ENCODE data around the gene FGD3. TPM values are rescaled to one million over a fixed set of nuclear protein-coding genes. Genes with fewer than 3 reads are reported as not detected.

Gene FGD3
- total RNA-seq, 2 donors from 2014 or later: 142 to 160 TPM

DNA sequence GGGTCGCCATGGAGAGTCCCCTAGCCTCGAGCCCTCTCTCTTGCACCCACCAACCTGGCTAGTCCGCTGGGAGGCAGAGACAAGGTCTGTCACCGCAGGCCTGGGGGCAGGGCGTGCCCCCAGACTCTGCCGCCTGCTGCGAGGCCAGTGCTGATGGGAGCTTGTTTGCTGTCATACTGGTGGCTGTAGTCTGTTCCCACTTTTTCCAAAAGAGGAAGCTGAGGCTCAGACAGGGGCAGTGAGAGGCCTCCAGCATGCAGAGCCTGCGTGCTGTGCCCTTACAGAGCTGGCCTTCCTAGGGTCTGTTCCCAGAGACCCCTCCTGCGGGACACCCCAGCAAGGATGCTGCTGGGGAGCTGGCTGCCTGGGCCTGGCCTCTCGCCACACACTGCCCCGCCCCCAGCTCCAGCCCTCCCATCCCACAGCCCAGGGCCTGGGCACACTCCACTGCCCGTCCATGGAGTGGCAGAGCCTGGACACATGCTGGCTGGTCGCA is 90.2 kb downstream of the FGD3 start:
- H3K9me3 ChIP-seq (ENCODE audit: control insufficient read depth, low read length, poor library complexity, severe bottlenecking): no peaks in the 10 kb centered on the region
- ATAC-seq (peak; percentile 22), DNase-seq (no peak)
- Mint-ChIP-seq H3K4me1 (peaks cover 29% of the 10 kb centered on the region), H3K4me3 (no peak overlapping the region), H3K27me3 (no peaks in the 10 kb centered on the region), H3K36me3 (ENCODE audit: low read depth) (no peaks in the 10 kb centered on the region), H3K27ac (peak overlapping the region; percentile 87)

DNA sequence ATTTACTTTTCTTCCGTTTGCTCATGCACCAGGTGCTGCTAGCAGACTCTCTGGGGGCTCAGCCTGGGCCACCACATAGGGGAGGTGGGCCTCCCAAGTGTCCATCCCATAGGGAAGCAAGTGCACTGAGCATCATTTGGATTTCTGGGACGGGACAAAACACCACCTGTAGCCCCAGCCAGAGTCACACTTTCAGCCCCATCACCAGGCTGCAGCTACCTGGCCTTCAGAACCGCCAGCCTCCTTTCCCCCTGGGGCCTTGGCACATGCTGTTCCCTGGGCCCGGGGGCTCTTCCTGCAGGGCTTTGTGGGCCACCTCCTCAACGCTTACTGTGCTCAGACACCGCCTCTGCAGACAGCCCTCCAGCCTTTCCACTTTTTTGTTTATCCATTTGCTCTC is 91.6 kb downstream of the FGD3 start:
- DNase-seq (no peak), ATAC-seq (no peak)
- H3K4me3 Mint-ChIP-seq: no peak overlapping the region
- peaks cover 28% of the 10 kb centered on the region for H3K4me1 Mint-ChIP-seq
- H3K27ac Mint-ChIP-seq: peak overlapping the region; percentile 87
- no peaks in the 10 kb centered on the region for H3K36me3 Mint-ChIP-seq (ENCODE audit: low read depth)
- no peaks in the 10 kb centered on the region for H3K27me3 Mint-ChIP-seq
- no peaks in the 10 kb centered on the region for H3K9me3 ChIP-seq (ENCODE audit: control insufficient read depth, low read length, poor library complexity, severe bottlenecking)

- Mint-ChIP-seq H3K4me1 (peaks cover 29% of the 10 kb centered on the region), H3K36me3 (ENCODE audit: low read depth) (no peaks in the 10 kb centered on the region), H3K27ac (peak overlapping the region; percentile 87), H3K4me3 (no peak overlapping the region), H3K27me3 (no peaks in the 10 kb centered on the region)
- DNase-seq (no peak), ATAC-seq (no peak)
- no peaks in the 10 kb centered on the region for H3K9me3 ChIP-seq (ENCODE audit: control insufficient read depth, low read length, poor library complexity, severe bottlenecking)
These were observed 92.1 kb downstream of the FGD3 start for GRCh38 chr9:93039456-93039855.

DNA sequence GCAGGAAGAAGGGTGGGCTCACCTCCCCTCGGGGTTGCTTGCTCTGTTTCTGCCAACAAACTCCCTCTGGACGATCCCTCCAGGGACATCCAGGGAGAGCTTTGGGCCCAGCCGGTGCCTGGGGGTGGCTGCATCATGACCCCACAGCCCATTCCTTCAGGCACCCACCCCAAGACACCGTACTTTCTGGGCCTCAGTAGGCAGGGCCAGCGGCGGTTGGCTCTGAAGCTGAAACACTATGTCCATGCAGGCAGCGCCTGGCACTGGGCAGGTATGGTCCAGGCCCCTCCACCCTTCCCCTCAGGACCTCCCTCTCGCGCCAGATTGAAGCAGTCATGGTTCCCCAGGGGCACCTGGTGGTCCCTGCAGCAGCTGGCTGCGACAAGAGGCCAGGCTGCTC is 92.7 kb downstream of the FGD3 start:
- peak overlapping the region; percentile 45 for H3K27ac Mint-ChIP-seq
- no peaks in the 10 kb centered on the region for H3K27me3 Mint-ChIP-seq
- peaks cover 30% of the 10 kb centered on the region for H3K4me1 Mint-ChIP-seq
- no peaks in the 10 kb centered on the region for H3K9me3 ChIP-seq (ENCODE audit: control insufficient read depth, low read length, poor library complexity, severe bottlenecking)
- H3K4me3 Mint-ChIP-seq: no peak overlapping the region
- no peak for ATAC-seq
- no peak for DNase-seq
- no peaks in the 10 kb centered on the region for H3K36me3 Mint-ChIP-seq (ENCODE audit: low read depth)

DNA sequence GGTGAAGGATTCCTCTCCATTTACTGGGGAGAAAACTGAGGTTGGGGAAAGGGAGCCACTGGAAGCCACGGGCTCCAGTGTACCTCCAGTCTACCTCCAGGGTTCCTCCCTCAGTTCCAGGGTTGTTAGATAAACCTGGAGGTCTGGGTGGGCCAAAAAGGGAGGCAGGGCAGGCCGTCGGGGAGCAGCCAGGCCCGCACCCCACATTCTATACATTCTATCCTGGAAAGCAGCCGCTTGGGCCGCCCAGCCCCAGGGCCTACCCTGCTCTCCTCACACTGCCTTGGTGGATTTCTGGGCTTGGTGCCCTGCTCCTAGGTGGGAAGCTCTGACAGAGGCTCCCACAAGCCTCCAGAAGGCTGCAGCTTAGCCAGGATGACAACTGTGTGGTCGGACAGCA is 93.1 kb downstream of the FGD3 start:
- Mint-ChIP-seq H3K36me3 (ENCODE audit: low read depth) (no peaks in the 10 kb centered on the region), H3K27ac (peak overlapping the region; percentile 45), H3K27me3 (no peaks in the 10 kb centered on the region), H3K4me1 (peaks cover 31% of the 10 kb centered on the region), H3K4me3 (no peak overlapping the region)
- no peak for DNase-seq
- no peak for ATAC-seq
- no peaks in the 10 kb centered on the region for H3K9me3 ChIP-seq (ENCODE audit: control insufficient read depth, low read length, poor library complexity, severe bottlenecking)

DNA sequence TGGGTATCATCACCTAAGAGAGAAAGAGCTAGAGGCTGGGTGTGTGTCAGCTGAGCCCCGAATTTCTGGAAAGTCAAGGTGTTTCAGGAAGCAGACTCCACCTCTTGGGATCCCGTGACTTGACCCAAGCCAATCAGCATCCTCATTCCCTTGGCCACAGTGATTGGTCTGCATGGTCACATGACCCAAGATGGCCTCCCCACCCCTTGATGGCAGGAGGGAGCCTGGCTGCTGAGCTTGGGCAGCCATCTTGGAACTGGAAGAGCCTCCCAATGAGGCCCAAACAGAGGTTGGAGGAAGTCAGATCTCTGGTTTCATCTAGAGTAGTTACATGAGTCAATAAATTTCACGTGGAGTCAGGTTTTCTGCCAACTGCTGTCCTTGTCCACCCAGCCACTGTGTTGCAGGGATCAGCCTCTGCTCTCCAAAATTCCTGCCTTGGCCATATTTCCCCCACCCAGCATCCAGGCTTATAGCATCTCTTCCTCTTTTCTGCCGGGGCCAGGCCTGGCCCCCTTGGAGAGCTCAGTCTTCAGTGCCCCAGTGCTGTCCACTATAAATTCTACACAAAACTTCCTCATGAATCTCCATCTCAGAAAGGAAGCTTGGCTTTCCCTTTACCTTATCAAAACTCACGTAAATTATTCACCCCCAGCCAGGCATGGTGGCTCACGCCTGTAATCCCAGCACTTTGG is 93.9 kb downstream of the FGD3 start:
- ATAC-seq (no peak), DNase-seq (no peak)
- Mint-ChIP-seq H3K4me1 (peaks cover 31% of the 10 kb centered on the region), H3K27me3 (no peaks in the 10 kb centered on the region), H3K27ac (peak overlapping the region; percentile 90), H3K4me3 (no peak overlapping the region), H3K36me3 (ENCODE audit: low read depth) (no peaks in the 10 kb centered on the region)
- no peaks in the 10 kb centered on the region for H3K9me3 ChIP-seq (ENCODE audit: control insufficient read depth, low read length, poor library complexity, severe bottlenecking)

DNA sequence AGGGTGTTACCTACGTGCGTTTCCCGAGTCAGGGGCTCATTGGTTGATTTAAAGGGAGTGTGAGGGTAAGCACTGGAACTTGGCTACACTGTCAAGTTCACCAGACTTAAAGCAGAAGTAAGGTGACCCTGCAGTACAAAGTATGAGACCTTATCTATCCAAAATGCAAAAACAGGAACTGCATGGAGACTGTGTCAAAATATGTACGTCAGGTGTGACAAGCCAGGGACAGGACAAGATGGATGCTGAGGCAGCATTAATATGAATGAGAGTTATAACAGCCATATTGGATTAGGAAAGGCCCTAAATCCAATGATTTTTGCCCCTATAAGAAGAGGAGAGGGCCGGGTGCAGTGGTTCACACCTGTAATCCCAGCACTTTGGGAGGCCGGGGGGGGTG is 95.8 kb downstream of the FGD3 start:
- ATAC-seq (peak; percentile 49), DNase-seq (no peak)
- no peak overlapping the region for H3K4me3 Mint-ChIP-seq
- peak overlapping the region; percentile 90 for H3K27ac Mint-ChIP-seq
- H3K9me3 ChIP-seq (ENCODE audit: control insufficient read depth, low read length, poor library complexity, severe bottlenecking): no peaks in the 10 kb centered on the region
- H3K36me3 Mint-ChIP-seq (ENCODE audit: low read depth): no peaks in the 10 kb centered on the region
- H3K4me1 Mint-ChIP-seq: peaks cover 29% of the 10 kb centered on the region
- no peaks in the 10 kb centered on the region for H3K27me3 Mint-ChIP-seq

DNA sequence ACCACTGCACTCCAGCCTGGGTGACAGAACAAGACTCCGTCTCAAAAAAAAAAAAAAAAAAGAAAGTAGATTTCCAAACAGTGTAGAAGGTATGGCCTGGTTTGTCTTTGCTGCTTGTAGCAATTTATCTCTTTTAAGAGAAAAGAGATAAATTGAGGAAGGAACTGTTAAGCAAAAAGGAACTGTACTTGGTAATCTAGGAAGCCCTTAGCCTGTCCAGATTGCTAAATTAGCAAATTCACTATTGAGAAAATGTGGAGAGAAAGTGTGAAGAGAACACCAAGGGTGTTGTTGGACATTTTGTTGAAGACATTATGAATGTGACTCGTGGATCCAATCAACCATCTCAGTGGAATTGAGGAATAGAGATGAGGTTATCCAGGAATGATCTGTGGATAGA is 98.2 kb downstream of the FGD3 start:
- no peak overlapping the region for H3K27ac Mint-ChIP-seq
- no peak for ATAC-seq
- H3K27me3 Mint-ChIP-seq: no peaks in the 10 kb centered on the region
- H3K36me3 Mint-ChIP-seq (ENCODE audit: low read depth): no peaks in the 10 kb centered on the region
- H3K4me3 Mint-ChIP-seq: no peak overlapping the region
- H3K4me1 Mint-ChIP-seq: peaks cover 32% of the 10 kb centered on the region
- no peaks in the 10 kb centered on the region for H3K9me3 ChIP-seq (ENCODE audit: control insufficient read depth, low read length, poor library complexity, severe bottlenecking)
- DNase-seq: no peak

DNA sequence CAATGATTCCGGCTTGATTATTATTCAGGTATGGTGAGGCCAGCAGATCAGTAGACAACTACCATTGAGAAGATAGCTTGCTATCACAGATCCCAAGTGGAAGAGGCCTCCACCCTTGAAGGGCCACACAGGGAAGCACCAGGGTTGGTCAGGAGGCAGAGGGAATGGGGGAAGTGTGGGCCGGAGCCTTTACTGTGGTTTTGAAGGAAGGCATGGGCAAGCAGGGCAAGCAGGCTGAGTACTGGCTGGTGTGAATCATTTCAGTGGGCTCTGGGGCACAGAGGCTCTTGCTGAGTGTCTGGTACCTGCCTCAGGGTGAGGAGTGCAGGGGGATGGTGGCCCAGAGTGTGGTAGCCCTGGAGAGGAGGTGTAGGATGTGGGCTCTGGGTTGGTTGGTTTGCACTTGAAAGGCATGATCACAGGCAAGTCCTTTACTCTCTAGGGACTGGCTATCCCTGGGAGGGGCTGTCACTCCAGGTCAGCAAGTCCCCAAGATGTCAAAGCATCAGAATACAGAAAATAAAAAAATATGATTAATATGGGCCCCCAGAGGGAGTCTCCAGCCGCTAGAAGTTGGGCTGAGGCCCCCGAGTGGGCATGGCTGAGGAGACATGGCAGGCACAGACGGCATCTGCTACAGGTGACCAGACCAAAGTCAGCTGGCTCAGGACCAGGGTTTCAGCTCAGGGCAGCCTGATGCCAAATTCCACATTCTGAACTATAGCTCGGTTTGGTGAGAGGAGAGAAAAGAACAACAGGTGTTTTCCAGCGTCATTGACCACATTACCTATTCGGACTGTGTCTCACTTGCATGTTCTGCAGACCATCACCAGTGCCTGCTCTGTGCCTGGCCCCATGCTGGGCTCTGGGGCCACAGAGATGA is 101.5 kb downstream of the FGD3 start:
- H3K27ac Mint-ChIP-seq: peak overlapping the region; percentile 41
- H3K9me3 ChIP-seq (ENCODE audit: control insufficient read depth, low read length, poor library complexity, severe bottlenecking): no peaks in the 10 kb centered on the region
- H3K36me3 Mint-ChIP-seq (ENCODE audit: low read depth): no peaks in the 10 kb centered on the region
- ATAC-seq: no peak
- DNase-seq: no peak
- no peaks in the 10 kb centered on the region for H3K27me3 Mint-ChIP-seq
- H3K4me1 Mint-ChIP-seq: peaks cover 20% of the 10 kb centered on the region
- H3K4me3 Mint-ChIP-seq: no peak overlapping the region

GRCh38 chr9:93049491-93049890 is 102.2 kb downstream of the FGD3 start:
- no peaks in the 10 kb centered on the region for H3K36me3 Mint-ChIP-seq (ENCODE audit: low read depth)
- ATAC-seq (no peak), DNase-seq (no peak)
- H3K27me3 Mint-ChIP-seq: no peaks in the 10 kb centered on the region
- H3K4me3 Mint-ChIP-seq: no peak overlapping the region
- H3K9me3 ChIP-seq (ENCODE audit: control insufficient read depth, low read length, poor library complexity, severe bottlenecking): no peaks in the 10 kb centered on the region
- peak overlapping the region; percentile 41 for H3K27ac Mint-ChIP-seq
- peaks cover 20% of the 10 kb centered on the region for H3K4me1 Mint-ChIP-seq

DNA sequence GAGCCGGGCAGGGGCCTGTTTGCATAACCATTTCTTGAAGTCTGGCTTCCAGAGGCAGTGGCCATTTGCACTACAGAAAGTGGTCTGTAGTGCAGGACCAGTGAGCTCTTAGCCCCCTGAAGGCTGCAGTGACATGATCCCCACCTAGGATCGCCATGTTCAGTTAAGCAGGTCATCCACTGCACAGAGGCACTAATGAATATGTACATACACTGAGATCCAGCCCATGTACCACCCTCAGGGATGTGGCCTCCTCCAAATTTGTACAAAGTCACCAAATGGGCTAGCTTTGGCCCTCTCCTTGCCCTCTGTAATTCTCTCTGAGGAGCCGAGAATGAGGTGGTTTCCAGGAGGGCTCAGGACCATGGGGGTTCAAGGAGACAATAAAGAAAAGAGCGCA is 102.9 kb downstream of the FGD3 start:
- no peaks in the 10 kb centered on the region for H3K36me3 Mint-ChIP-seq (ENCODE audit: low read depth)
- ATAC-seq: no peak

GRCh38 chr9:93051680-93052089 is 104.4 kb downstream of the FGD3 start:
- H3K27ac Mint-ChIP-seq: no peak overlapping the region
- no peak for DNase-seq
- no peak overlapping the region for H3K4me3 Mint-ChIP-seq
- H3K9me3 ChIP-seq (ENCODE audit: control insufficient read depth, low read length, poor library complexity, severe bottlenecking): no peaks in the 10 kb centered on the region
- peaks cover 22% of the 10 kb centered on the region for H3K4me1 Mint-ChIP-seq
- ATAC-seq: no peak
- no peaks in the 10 kb centered on the region for H3K36me3 Mint-ChIP-seq (ENCODE audit: low read depth)
- no peaks in the 10 kb centered on the region for H3K27me3 Mint-ChIP-seq

More for the DNA sequence above, 102.9 kb downstream of the FGD3 start:
- no peak overlapping the region for H3K27ac Mint-ChIP-seq
- no peak overlapping the region for H3K4me3 Mint-ChIP-seq
- no peaks in the 10 kb centered on the region for H3K9me3 ChIP-seq (ENCODE audit: control insufficient read depth, low read length, poor library complexity, severe bottlenecking)
- DNase-seq: no peak
- peaks cover 20% of the 10 kb centered on the region for H3K4me1 Mint-ChIP-seq
- H3K27me3 Mint-ChIP-seq: no peaks in the 10 kb centered on the region

- no peaks in the 10 kb centered on the region for H3K9me3 ChIP-seq (ENCODE audit: control insufficient read depth, low read length, poor library complexity, severe bottlenecking)
- Mint-ChIP-seq H3K4me1 (peaks cover 21% of the 10 kb centered on the region), H3K27ac (no peak overlapping the region), H3K36me3 (ENCODE audit: low read depth) (no peaks in the 10 kb centered on the region), H3K27me3 (no peaks in the 10 kb centered on the region), H3K4me3 (no peak overlapping the region)
- DNase-seq (no peak), ATAC-seq (no peak)
These were observed 105.6 kb downstream of the FGD3 start for GRCh38 chr9:93052791-93053540.
